ENCODE results near the gene RUFY1. TPM values are rescaled to one million over a fixed set of nuclear protein-coding genes. Genes with fewer than 3 reads are reported as not detected.

The RUFY1 gene
- total and polyA plus RNA-seq, 10 of the 15 experiments (the other 5 are each of a cell fraction or from before 2014, with no cell fraction given): 5.7 to 36.3 (median 24.5) TPM

DNA sequence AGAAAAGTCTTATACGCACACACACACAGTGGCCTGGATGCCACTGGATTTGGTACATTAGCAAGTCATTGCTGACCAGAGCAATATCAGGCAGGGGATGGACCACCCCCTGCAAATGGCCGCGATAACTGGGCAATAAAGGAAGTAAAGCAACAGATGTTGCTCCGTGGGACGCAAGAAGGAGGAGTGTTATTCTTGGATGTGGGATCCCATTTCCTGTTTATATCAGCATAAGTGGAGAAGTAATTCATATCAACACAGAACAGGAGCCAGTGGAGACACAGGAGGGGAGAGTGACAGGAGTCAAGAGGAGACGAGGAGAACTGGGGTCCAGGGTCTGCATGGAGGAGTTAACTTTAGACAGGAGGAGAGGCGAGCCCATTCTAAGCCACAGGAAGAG is 18.4 kb downstream of the RUFY1 start:
- H3K4me1 ChIP-seq (ENCODE audit: control insufficient read depth, insufficient read depth, low read length): no peaks in the 10 kb centered on the region
- POLR2A ChIA-PET: no interaction called here
- no peak for ATAC-seq
- CTCF ChIA-PET: no interaction called here
- no TSS peak for BruUV-seq (replicated peaks)
- in situ Hi-C loops (cut with MboI) (no loop called here), intact Hi-C loops (cut with micrococcal nuclease; ENCODE audit: unreplicated experiment) (no loop called here)
- H3K79me2 ChIP-seq (ENCODE audit: control insufficient read depth, insufficient read depth, low read length): no peaks in the 10 kb centered on the region
- H3K4me2 ChIP-seq (ENCODE audit: control insufficient read depth, insufficient read depth): no peak overlapping the region
- RAD21 ChIA-PET (ENCODE audit: unreplicated experiment): no interaction called here
- no peak for DNase-seq (ENCODE audit: low read depth, low spot score)
- 84% methylated on average over 7 of the region's 7 CpGs for WGBS (ENCODE audit: insufficient coverage, insufficient replicate concordance, low lambda C conversion rate, missing lambda C conversion rate)
- TF ChIP-seq RUNX3 (IDR thresholded peaks at IDR 0.05; ENCODE audit: low read length) (no peak), FOXM1 (IDR thresholded peaks at IDR 0.05; ENCODE audit: low read depth, low read length) (no peak), ETV6 (conservative IDR thresholded peaks at IDR 0.05 in 1 of 2, IDR thresholded peaks at IDR 0.05 in 1 of 2; ENCODE audit: borderline replicate concordance in 1 of 2, low read depth in 1 of 2) (no peak), ZNF622 (IDR thresholded peaks at IDR 0.05) (no peak), USF2 (IDR thresholded peaks at IDR 0.05; ENCODE audit: borderline replicate concordance, low read depth, low read length) (no peak), SIX5 (IDR thresholded peaks at IDR 0.05; ENCODE audit: low read depth, low read length, severe bottlenecking) (no peak), SMC3 (IDR thresholded peaks at IDR 0.05; ENCODE audit: borderline replicate concordance, low read length) (no peak), SPI1 (IDR thresholded peaks at IDR 0.05; ENCODE audit: borderline replicate concordance, insufficient read depth, low read depth, low read length) (no peak)
- TF ChIP-seq, protein P1, sequence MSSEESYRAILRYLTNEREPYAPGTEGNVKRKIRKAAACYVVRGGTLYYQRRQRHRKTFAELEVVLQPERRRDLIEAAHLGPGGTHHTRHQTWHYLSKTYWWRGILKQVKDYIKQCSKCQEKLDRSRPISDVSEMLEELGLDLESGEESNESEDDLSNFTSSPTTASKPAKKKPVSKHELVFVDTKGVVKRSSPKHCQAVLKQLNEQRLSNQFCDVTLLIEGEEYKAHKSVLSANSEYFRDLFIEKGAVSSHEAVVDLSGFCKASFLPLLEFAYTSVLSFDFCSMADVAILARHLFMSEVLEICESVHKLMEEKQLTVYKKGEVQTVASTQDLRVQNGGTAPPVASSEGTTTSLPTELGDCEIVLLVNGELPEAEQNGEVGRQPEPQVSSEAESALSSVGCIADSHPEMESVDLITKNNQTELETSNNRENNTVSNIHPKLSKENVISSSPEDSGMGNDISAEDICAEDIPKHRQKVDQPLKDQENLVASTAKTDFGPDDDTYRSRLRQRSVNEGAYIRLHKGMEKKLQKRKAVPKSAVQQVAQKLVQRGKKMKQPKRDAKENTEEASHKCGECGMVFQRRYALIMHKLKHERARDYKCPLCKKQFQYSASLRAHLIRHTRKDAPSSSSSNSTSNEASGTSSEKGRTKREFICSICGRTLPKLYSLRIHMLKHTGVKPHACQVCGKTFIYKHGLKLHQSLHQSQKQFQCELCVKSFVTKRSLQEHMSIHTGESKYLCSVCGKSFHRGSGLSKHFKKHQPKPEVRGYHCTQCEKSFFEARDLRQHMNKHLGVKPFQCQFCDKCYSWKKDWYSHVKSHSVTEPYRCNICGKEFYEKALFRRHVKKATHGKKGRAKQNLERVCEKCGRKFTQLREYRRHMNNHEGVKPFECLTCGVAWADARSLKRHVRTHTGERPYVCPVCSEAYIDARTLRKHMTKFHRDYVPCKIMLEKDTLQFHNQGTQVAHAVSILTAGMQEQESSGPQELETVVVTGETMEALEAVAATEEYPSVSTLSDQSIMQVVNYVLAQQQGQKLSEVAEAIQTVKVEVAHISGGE (CRISPR knock-in tag; IDR thresholded peaks at IDR 0.05): no peak
- no peaks in the 10 kb centered on the region for H3K27me3 ChIP-seq (replicated peaks in 1 of 2; ENCODE audit: control insufficient read depth in 2 of 2, insufficient read depth in 2 of 2, low read length in 1 of 2)
- no peak overlapping the region for H2AFZ ChIP-seq (ENCODE audit: control insufficient read depth, low read depth, low read length)
- H3K36me3 ChIP-seq (ENCODE audit: control insufficient read depth in 2 of 2, insufficient read depth in 2 of 2, low read length in 1 of 2): peaks cover 8 to 13% of the 10 kb centered on the region in 2 experiments
- no peak for FAIRE-seq
- H3K27ac ChIP-seq (ENCODE audit: control insufficient read depth, insufficient read depth): no peak overlapping the region
- H3K9ac ChIP-seq (ENCODE audit: control insufficient read depth, insufficient read depth, low read length): no peak overlapping the region
- H3K9me3 ChIP-seq (replicated peaks; ENCODE audit: control insufficient read depth, insufficient read depth, low read length): no peaks in the 10 kb centered on the region
- no peak overlapping the region for H3K4me3 ChIP-seq
- SMC1A ChIA-PET (ENCODE audit: uncharacterized antibody, unreplicated experiment): no interaction called here
- H4K20me1 ChIP-seq (ENCODE audit: control insufficient read depth, insufficient read depth): no peaks in the 10 kb centered on the region

All from GM12878 (cell line).